HPDE6-E6E7 (cell line): ENCODE measurements around the gene SLC34A3.
A peak's percentile ranks its signal among the peaks of the same experiment; 100 is the strongest.
"Not testable (repeated sequence)": the region's sequence is repeated elsewhere in the genome, so short reads cannot be mapped to it uniquely, and the experiment has no call there.

Experiments used
- DNase-seq: peaks from one replicate; pipeline ENCODE4 v3.0.0; 2011; ENCODE audit warnings: missing footprints; ENCODE audit errors: extremely low spot score

SLC34A3 gene

DNA sequence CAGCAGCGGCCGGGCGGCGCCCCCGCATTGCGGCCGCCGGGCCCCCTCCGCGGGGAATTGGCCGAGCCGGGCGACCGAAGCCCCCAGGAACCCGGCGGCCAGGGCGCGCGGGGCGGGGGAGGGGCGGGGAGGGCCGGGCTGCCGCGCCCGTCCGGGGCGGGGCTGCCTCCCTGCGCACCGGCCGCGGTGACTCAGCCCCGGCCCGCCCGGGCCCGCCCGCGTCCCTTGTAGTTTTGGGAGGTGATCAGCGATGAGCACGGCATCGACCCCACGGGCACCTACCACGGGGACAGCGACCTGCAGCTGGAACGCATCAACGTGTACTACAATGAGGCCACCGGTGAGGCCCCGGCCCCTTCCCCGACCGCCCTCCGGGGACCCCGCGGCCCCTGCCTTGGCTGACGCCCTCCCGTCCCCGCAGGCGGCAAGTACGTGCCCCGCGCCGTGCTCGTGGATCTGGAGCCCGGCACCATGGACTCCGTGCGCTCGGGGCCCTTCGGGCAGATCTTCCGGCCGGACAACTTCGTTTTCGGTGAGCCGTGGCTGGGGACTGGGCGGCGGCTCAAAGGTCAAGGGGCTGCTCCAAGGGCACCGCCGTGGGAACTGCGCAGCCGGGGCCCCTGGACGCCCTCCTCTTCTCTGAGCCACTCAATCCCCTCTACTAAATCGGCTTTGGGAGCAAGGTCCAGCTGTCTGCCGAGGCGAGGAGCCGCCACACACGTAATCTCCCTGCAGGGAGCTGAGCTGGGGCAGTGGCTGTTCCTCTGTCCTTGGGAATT, 11.0 kb downstream of the SLC34A3 start:
- peak; percentile 67 for DNase-seq

DNA sequence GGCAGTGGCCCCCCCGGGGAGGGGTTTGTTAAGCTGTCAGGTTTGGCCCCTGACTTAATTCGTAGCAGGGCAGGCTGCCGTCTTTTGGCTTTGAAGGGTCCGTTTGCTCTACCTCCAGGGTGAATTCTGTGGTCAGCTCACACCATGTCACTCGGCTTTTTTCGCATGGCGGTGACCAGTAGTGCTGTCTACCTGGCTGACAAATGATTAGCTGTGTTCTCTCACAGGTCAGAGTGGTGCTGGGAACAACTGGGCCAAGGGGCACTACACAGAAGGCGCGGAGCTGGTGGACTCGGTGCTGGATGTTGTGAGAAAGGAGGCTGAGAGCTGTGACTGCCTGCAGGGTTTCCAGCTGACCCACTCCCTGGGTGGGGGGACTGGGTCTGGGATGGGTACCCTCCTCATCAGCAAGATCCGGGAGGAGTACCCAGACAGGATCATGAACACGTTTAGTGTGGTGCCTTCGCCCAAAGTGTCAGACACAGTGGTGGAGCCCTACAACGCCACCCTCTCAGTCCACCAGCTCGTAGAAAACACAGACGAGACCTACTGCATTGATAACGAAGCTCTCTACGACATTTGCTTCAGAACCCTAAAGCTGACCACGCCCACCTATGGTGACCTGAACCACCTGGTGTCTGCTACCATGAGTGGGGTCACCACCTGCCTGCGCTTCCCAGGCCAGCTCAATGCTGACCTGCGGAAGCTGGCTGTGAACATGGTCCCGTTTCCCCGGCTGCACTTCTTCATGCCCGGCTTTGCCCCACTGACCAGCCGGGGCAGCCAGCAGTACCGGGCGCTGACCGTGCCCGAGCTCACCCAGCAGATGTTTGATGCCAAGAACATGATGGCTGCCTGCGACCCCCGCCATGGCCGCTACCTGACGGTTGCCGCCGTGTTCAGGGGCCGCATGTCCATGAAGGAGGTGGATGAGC, 11.8 kb downstream of the SLC34A3 start:
- no peak for DNase-seq

DNA sequence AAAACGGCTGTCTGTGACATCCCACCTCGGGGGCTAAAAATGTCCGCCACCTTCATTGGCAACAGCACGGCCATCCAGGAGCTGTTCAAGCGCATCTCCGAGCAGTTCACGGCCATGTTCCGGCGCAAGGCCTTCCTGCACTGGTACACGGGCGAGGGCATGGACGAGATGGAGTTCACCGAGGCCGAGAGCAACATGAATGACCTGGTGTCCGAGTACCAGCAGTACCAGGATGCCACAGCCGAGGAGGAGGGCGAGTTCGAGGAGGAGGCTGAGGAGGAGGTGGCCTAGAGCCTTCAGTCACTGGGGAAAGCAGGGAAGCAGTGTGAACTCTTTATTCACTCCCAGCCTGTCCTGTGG, 12.5 kb downstream of the SLC34A3 start:
- DNase-seq, result not testable (repeated sequence)

DNA sequence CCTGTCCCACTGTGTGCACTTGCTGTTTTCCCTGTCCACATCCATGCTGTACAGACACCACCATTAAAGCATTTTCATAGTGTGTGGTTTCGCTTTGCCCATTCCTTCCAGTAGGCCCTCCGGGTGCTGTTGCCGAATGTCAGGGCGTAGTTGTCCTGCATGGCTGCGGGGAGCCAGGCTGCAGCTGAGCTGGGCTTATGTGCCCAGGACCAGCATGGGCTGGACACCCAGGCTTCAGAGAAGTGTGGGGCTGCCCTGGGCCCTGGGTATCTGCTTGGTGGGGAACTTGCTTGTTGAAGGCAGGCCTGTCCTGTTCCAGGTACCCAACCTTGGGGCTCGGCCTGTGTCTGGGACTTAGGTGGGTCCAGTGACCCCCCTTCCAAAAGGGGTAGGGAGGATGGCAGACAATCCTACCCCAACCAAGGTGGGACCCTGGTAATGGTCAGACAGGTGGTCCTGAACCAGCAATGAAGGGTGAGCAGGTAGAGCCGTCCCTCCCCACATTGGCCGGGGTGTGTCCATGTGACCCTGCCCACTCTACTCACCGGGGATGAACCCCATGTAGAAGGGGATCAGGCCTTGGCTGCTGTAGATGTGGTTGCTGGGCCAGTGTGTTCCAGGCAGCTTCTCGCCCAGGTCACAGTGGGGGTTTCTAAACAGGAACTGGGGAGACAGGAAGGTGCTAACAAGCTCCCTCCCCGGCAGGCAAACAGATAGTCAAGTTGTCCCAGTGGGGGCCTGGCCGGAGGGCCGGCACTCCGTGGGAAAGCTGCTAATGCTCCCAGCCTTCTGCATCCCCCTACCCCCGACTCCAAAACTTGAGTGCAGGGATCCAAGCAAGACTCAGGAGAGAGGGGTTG, 13.2 kb downstream of the SLC34A3 start:
- DNase-seq, result no peak

- no peak for DNase-seq
These were observed 14.1 kb downstream of the SLC34A3 start for GRCh38 chr9:137244486-137245449.

- no peak for DNase-seq
These were observed 15.0 kb downstream of the SLC34A3 start for GRCh38 chr9:137245450-137246421.

DNA sequence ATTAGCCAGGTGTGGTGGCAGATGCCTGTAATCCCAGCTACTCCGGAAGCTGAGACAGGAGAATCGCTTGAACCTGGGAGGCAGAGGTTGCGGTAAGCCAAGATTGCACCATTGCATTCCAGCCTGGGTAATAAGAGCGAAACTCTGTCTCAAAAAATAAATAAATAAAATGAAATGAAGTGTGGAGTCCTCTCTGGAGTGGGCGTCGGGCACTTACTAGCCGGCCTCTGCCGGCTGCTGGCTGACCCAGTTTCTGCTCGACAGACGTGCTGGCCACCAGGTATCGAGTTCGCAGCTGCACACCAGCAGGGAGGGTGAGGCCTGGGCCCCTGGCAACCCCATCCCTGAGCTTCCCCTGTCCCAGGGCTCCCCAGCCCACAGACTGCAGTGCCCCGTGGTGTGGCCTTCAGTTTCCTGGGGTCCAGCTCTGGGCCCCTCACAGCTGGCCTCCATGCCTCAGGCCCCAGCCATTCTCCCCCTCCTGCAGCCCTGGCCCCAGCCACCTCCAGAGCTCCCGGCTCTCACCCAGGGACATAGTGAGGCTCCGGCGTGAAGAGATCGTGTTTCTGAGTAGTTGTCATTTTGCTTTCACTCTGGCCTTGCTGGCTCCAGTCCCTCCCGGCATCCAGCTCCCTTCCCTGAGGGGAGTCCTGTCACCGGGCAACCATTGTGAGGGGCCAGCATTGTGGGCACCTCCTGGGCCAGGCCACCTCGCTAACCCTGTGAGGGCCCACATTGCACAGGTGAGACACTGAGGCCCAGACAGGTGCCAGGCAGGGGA, 16.6 kb downstream of the SLC34A3 start:
- no peak for DNase-seq

- no peak for DNase-seq
These were observed 17.1 kb downstream of the SLC34A3 start for GRCh38 chr9:137247916-137248175.

DNA sequence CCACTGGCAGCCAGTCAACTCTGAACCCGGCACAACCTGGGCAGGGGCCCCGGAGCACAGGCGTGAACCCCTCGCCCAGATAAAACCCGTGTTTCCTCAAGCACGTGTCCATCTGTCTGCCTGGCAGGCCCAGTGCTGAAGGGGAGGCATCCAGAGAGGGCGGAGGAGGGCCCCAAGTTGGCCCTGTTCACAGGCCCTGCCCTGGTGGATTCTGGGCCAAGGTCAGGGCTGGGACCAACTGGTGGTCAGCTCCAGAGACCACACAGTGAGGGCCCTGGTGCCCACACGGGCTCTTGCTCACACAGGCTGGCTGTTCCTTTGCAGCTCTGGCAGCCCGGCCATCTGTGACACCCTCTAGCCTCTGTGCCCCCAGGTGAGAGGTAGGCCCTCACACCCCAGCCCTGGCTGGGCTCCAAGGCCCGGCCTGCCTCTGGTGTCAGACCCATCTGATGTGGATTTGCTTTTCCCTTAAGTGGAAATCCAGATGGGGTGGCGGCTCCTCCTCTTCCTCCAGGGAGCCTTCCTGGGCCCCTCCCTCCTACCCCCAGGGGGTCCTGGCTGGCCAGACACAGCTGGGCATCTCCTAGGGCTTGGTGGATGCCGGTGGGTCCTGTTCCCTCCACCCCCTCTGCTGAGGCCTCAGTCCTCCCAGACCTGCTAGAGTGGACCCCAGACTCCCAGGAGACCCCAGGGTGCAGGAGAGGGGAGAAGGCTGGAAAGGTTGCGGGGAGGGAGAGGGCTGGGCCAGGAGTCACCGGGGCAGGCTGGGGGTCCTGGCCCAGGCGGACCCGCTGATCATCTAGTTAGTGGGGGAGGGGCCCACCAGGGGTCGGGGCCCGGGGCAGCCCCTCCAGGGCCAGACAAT, 19.9 kb downstream of the SLC34A3 start:
- no peak for DNase-seq

- DNase-seq, result no peak
These were observed 20.4 kb downstream of the SLC34A3 start, which contains the start of gene STPG3 for GRCh38 chr9:137251194-137251461. STPG3 (plus strand) TSS chr9:137251286; CDS start chr9:137251287, 1 bp downstream.

- no peak for DNase-seq
These were observed 21.0 kb downstream of the SLC34A3 start for GRCh38 chr9:137251490-137252268.

DNA sequence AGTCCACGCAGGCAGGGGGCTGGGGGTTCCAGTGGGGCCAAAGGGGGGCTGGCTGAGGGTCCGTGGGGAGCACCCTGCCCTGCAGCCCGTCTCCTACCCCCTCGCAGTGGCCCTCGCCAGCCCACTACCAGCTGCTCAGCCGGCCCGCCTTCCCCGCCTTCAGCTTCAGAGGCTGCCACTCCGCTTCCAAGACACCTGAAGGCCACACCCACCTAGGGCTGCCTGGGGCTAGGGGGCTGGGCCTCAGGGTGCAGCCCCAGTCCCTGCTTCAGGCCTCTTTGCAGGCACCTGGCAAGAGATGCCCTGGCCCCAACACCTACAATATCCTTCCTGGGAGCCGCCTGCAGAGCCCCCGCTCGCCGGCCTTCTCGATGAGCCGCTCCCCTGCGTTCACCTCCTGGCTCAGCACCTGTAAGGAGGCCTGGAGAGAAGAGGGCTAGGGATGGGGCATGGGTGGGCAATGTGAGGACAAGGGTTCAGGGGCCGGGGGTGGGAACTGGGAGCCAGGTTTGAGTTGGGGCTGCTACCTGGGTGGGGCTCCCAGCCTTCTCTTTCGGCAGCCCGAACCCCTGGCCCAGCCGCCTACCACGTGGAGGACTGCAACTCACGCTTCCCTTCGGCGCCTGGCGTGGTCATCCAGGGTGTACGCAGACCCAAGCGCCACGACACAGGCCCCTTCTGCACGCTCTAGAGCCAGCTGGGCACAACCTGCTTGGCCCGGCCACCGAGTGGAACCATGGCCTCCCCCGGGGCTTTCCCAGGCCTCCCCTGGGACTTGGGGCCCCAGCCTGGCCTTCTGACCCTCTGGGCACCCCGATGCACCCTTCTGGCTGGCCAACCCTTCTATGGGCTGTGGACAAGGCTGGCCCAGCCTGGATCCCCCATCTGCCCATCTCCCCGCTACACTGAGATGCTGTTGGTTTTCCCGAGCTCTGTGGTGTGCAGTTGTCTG, 22.1 kb downstream of the SLC34A3 start:
- no peak for DNase-seq

GRCh38 chr9:137253717-137254623, 23.3 kb downstream of the SLC34A3 start:
- no peak for DNase-seq

GRCh38 chr9:137254624-137255447, 24.1 kb downstream of the SLC34A3 start, which contains the start of gene NELFB:
NELFB (plus strand) TSS chr9:137255327.
- peak; percentile 95 for DNase-seq
